SH-SY5Y (cell line): ENCODE results near the gene CAT.

ENCODE experiments used
- GATA2 ChIP-seq: IDR thresholded peaks from 2 replicates; pipeline ENCODE4 v1.6.1; 2011; ENCODE audit warnings: mild to moderate bottlenecking, low read depth, low read length
- GATA3 ChIP-seq: IDR thresholded peaks from 2 replicates; pipeline ENCODE4 v1.6.1; 2011; ENCODE audit warnings: low read depth, mild to moderate bottlenecking, low read length, moderate library complexity

CAT gene

DNA sequence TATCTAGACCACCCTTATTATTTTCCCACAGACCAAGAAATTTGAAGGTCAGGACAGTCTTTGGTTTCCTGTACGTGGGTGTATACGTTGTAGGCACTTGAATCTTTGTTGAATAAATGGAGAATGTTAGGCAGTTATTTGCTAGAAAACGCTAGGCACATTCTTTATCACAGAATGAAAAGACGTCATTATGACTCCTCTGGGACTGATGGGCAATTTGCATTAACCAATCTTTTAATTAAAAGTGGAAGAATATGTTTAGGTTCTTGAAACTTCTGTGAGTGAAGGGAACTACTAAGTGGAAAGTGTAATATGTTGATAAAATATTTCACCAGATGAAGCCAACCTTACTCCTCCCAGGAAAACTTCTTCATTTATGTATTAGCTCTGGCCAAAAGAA is 5.7 kb downstream of the CAT start:
- no peak for TF ChIP-seq GATA3
- TF ChIP-seq GATA2 = no peak

- TF ChIP-seq GATA2 (no peak), GATA3 (no peak)
Measured at GRCh38 chr11:34445956-34446355, 7.2 kb downstream of the CAT start.

GRCh38 chr11:34446386-34446785 is 7.7 kb downstream of the CAT start:
- no peak for TF ChIP-seq GATA3
- TF ChIP-seq GATA2 = no peak

- TF ChIP-seq GATA2 = no peak
- no peak for TF ChIP-seq GATA3
Measured at GRCh38 chr11:34447044-34447443, 8.3 kb downstream of the CAT start.

DNA sequence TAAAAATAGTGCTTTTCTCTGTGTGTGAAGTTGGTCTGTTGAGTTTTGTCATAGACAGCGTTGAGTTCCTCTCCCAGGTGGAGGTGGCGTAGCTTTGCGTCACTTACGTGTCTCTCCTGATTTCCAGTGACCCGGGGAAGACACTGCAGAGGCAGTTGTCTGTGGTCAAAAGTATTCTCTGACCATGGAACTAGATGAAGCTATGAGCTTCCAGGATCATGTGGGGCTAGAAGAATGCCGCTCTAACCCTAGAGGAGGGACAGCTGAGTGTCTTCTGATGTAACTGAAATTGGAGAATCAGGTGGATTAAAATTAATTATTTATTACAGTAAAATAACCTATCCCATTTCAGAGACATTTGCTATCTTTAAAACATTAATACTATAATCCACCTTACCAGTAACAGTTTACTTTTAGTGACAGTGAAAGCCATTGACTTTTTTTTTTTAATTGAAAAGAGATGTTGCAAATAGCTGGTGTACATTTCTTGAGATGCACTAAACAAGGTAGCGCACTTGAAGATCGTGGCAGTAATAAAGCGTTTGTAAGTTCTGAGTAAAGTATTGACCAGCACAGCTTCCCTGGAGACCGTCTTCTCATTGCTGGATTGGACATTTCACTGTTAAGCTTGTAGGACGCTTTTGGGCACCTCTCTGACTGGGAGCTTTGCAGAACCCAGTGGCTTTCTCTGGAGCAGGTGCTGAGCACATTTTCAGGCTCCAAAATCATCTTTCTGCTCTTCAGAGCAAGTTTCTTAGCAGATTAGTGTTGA is 9.7 kb downstream of the CAT start:
- no peak for TF ChIP-seq GATA2
- TF ChIP-seq GATA3 = no peak

DNA sequence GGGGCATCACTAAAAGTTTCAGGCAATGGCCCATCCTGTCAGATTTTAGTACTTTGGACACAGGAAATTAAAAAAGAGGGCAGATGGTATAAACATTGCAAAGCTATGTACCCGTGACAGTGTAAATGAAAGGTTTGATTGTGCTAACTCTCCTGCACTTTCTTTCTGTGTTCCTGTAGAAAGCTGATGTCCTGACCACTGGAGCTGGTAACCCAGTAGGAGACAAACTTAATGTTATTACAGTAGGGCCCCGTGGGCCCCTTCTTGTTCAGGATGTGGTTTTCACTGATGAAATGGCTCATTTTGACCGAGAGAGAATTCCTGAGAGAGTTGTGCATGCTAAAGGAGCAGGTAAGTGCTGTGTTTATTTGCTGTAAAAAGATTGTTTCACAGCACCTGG is 10.3 kb downstream of the CAT start:
- no peak for TF ChIP-seq GATA3
- TF ChIP-seq GATA2 = no peak

- TF ChIP-seq GATA2 = no peak
- no peak for TF ChIP-seq GATA3
Measured at GRCh38 chr11:34451053-34451452, 12.3 kb downstream of the CAT start.

GRCh38 chr11:34454308-34455032 is 15.7 kb downstream of the CAT start:
- TF ChIP-seq GATA3 = no peak
- no peak for TF ChIP-seq GATA2

DNA sequence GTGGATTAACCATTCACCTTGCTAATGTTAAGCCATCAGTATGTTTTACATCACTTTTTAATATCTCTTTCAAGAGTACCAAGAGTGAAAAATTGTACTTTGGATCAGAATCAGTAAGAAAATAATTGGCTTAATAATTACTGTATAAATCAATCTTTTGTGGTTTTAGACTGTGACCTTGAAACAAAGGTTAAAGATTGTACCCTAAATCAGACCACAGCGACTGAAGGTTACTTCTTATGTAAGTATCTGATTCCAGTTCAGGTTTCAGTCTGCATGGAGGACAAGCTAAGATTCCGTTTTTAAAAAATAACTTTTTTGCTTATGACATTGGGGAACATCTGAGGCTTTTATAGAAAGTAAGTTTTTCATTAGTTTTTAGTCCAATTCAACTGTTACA is 18.9 kb downstream of the CAT start:
- no peak for TF ChIP-seq GATA2
- TF ChIP-seq GATA3 = no peak

DNA sequence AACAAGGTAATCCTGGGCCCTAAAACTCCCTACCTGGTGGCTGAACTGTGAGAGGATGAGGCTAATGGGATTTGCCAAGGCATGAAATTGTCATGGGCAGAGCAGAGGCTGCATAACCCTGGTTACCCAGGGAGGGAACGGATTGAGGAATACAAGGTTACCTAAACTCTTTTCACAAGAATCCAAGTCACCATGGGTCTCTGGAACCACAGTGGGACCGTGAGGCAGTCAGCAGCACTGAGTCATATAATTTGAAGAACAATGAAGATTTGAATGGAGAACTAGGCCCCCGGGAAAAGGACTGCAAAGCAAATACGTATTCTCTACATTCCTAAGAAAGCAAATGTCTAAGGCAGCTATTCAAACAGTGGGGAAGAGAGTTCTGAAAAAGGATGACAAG is 19.8 kb downstream of the CAT start:
- TF ChIP-seq GATA3 (no peak), GATA2 (no peak)

GRCh38 chr11:34459507-34460162 is 20.9 kb downstream of the CAT start:
- TF ChIP-seq GATA2 (no peak), GATA3 (no peak)

- TF ChIP-seq GATA2 = no peak
- no peak for TF ChIP-seq GATA3
Measured at GRCh38 chr11:34460278-34460677, 21.5 kb downstream of the CAT start.

DNA sequence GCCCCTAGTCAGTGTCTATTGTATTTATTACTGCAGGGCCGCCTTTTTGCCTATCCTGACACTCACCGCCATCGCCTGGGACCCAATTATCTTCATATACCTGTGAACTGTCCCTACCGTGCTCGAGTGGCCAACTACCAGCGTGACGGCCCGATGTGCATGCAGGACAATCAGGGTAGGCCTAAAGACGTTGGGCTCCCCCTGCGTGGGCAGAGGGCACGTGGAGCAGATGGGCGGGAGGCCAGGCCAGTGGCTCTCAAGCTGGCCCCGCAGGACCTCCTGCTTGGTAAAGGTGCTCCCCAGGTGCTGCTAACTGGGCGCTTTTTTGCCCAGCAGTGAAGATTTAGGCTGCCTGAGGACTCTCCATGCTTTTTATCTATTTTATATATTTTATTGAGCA is 22.5 kb downstream of the CAT start:
- TF ChIP-seq GATA3 (no peak), GATA2 (no peak)

DNA sequence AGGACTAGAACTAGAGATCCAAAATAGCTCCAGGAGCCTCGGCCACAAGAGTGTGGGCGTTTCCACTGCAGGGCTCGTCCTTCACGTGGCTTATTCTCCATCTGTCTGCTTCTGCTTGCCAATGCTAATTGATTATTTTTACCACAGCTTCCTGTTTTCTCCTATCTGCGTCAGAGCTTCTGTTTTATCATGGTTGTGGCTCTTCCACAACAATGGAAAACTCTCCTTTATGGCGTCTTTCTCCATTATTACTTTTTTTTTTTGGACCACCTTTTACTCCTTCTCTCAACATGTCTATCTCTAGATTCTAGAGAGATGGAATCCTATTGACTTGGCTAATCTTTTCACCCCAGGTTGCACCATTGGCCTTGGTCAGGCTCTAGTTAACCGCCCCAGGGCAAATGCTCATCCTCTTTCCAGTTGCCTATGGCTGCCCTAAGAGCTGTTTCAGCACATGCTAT is 25.9 kb downstream of the CAT start:
- TF ChIP-seq GATA2 (no peak), GATA3 (no peak)
